IMR-90 (cell line): Measurements from ENCODE around the gene RTCB. TPM values are rescaled to one million over a fixed set of nuclear protein-coding genes. Genes with fewer than 3 reads are reported as not detected.

Experiments
- ATAC-seq: fragments of 200-7000 bp; cut with Tn5 transposase; 2 replicates; pipeline ENCODE4 v1.9.1; 2020; ENCODE audit warnings: low read depth, mild to moderate bottlenecking, moderate library complexity
- BruUV-seq: library from RNA; stranded (reverse); fragments of 400-500 nt; replicated peaks from 2 replicates; lab custom pipeline; 2021; lab: Mats Ljungman, UMichigan
- CTCF ChIA-PET: fragments of 300-600 bp; formaldehyde crosslinking; extraction: SDS; loops from one replicate; lab custom pipeline; 2021; ENCODE audit warnings: antibody characterized with exemption; lab: Yijun Ruan, JAX
- POLR2A ChIA-PET: fragments of 300-600 bp; sonication (Branson Sonifier 250); formaldehyde crosslinking; loops from one replicate; lab custom pipeline; 2022; ENCODE audit warnings: antibody characterized with exemption; ENCODE audit not compliant: unreplicated experiment; lab: Charles Lee
- DNase-seq: peaks from one replicate; pipeline ENCODE4 v3.0.0; 2013
- H2AFZ ChIP-seq: replicated peaks from 2 replicates; pipeline ENCODE3; 2013; ENCODE audit warnings: low read length, mild to moderate bottlenecking; ENCODE audit not compliant: poor library complexity
- H2AK5ac ChIP-seq: 2 replicates; pipeline ENCODE4 v1.6.1; 2013; ENCODE audit warnings: low read depth, low read length, inconsistent platforms
- H2AK9ac ChIP-seq: replicated peaks from 2 replicates; pipeline ENCODE3; 2013; ENCODE audit warnings: mild to moderate bottlenecking, low read depth, low read length, moderate library complexity; ENCODE audit not compliant: poor library complexity
- H2BK120ac ChIP-seq: 2 replicates; pipeline ENCODE4 v1.6.1; 2013; ENCODE audit warnings: low read depth, low read length, inconsistent platforms
- H2BK15ac ChIP-seq: 3 replicates; pipeline ENCODE4 v1.6.1; 2013; ENCODE audit warnings: low read depth, low read length, inconsistent platforms
- H2BK20ac ChIP-seq: 2 replicates; pipeline ENCODE4 v1.6.1; 2013; ENCODE audit warnings: low read depth, mild to moderate bottlenecking, inconsistent platforms, low read length, moderate library complexity
- H2BK5ac ChIP-seq: 2 replicates; pipeline ENCODE4 v1.6.1; 2013; ENCODE audit warnings: mild to moderate bottlenecking, low read depth, low read length, inconsistent platforms; ENCODE audit not compliant: poor library complexity, severe bottlenecking
- H3K14ac ChIP-seq: replicated peaks from 2 replicates; pipeline ENCODE4 v1.6.1; 2013; ENCODE audit warnings: low read depth, low read length, inconsistent platforms
- H3K18ac ChIP-seq: 2 replicates; pipeline ENCODE4 v1.6.1; 2013; ENCODE audit warnings: low read depth, low read length, control low read depth
- H3K23ac ChIP-seq: 2 replicates; pipeline ENCODE4 v1.6.1; 2013; ENCODE audit warnings: low read depth, low read length, inconsistent platforms
- H3K27ac ChIP-seq: 2 replicates; pipeline ENCODE4 v1.5.1; 2013; ENCODE audit warnings: mild to moderate bottlenecking, control low read depth, low read length; ENCODE audit not compliant: insufficient read depth
- H3K27me3 ChIP-seq: 2 replicates; pipeline ENCODE4 v1.6.1; 2013; ENCODE audit warnings: low read length; ENCODE audit not compliant: control insufficient read depth, insufficient read depth
- H3K36me3 ChIP-seq: 2 replicates; pipeline ENCODE4 v1.6.1; 2013; ENCODE audit warnings: low read length, mixed read lengths; ENCODE audit not compliant: control insufficient read depth, insufficient read depth
- H3K4ac ChIP-seq: 2 replicates; pipeline ENCODE4 v1.6.1; 2013; ENCODE audit warnings: low read depth, low read length, inconsistent platforms
- H3K4me1 ChIP-seq: 2 replicates; pipeline ENCODE4 v1.6.1; 2013; ENCODE audit warnings: low read length, mixed read lengths; ENCODE audit not compliant: control insufficient read depth, insufficient read depth
- H3K4me2 ChIP-seq: 2 replicates; pipeline ENCODE4 v1.6.1; 2013; ENCODE audit warnings: low read depth, mild to moderate bottlenecking, control low read depth, low read length, moderate library complexity
- H3K4me3 ChIP-seq: 2 replicates; pipeline ENCODE4 v1.5.1; 2013; ENCODE audit warnings: low read depth, mild to moderate bottlenecking, control low read depth, low read length, moderate library complexity; ENCODE audit not compliant: insufficient read depth
- H3K56ac ChIP-seq: 2 replicates; pipeline ENCODE4 v1.6.1; 2013; ENCODE audit warnings: low read length, inconsistent platforms; ENCODE audit not compliant: insufficient read depth; ENCODE audit errors: extremely low read depth
- H3K79me1 ChIP-seq, 2 experiments: 2 replicates each; pipeline ENCODE4 v1.6.1; 2013; ENCODE audit warnings: low read length in 2 of 2, inconsistent platforms in 1 of 2, low read depth in 1 of 2
- H3K9ac ChIP-seq: 2 replicates; pipeline ENCODE4 v1.6.1; 2013; ENCODE audit warnings: low read depth, low read length, control low read depth
- H3K9me1 ChIP-seq: 2 replicates; pipeline ENCODE4 v1.6.1; 2013; ENCODE audit warnings: low read length, inconsistent platforms; ENCODE audit not compliant: insufficient read depth
- H3K9me3 ChIP-seq: 2 replicates; pipeline ENCODE4 v1.6.1; 2013; ENCODE audit warnings: low read length; ENCODE audit not compliant: control insufficient read depth, insufficient read depth
- H4K20me1 ChIP-seq: 2 replicates; pipeline ENCODE4 v1.6.1; 2013; ENCODE audit warnings: low read length, inconsistent platforms; ENCODE audit not compliant: insufficient read depth
- H4K5ac ChIP-seq: 2 replicates; pipeline ENCODE4 v1.6.1; 2013; ENCODE audit warnings: mild to moderate bottlenecking, low read depth, low read length, control low read depth
- H4K8ac ChIP-seq, 2 experiments: 2 replicates each; pipeline ENCODE4 v1.6.1; 2013; ENCODE audit warnings: low read depth in 2 of 2, low read length in 2 of 2, control low read depth in 1 of 2, inconsistent platforms in 1 of 2
- H4K91ac ChIP-seq: 2 replicates; pipeline ENCODE4 v1.6.1; 2013; ENCODE audit warnings: low read depth, low read length, inconsistent platforms; ENCODE audit not compliant: insufficient read depth
- MAZ ChIP-seq: IDR thresholded peaks from 2 replicates; pipeline ENCODE4 v1.6.1; 2012; ENCODE audit warnings: low read depth, mild to moderate bottlenecking, low read length, improper control_type of control experiment, moderate library complexity, borderline replicate concordance
- MXI1 ChIP-seq: IDR thresholded peaks from 2 replicates; pipeline ENCODE4 v1.6.1; 2012; ENCODE audit warnings: low read depth, mild to moderate bottlenecking, low read length, moderate library complexity, borderline replicate concordance
- NFE2L2 ChIP-seq: fragments of 150-350 bp; IDR thresholded peaks from 2 replicates; pipeline ENCODE4 v1.6.1; 2016; ENCODE audit warnings: low read depth, mild to moderate bottlenecking, low read length
- RAD21 ChIP-seq: IDR thresholded peaks from 2 replicates; pipeline ENCODE4 v1.6.1; 2012; ENCODE audit warnings: low read length, improper control_type of control experiment
- RCOR1 ChIP-seq: IDR thresholded peaks from 2 replicates; pipeline ENCODE4 v1.6.1; 2012; ENCODE audit warnings: mild to moderate bottlenecking, low read length, improper control_type of control experiment; ENCODE audit not compliant: insufficient replicate concordance
- RFX5 ChIP-seq: IDR thresholded peaks from 2 replicates; pipeline ENCODE4 v1.8.0; 2012; ENCODE audit warnings: low read depth, mild to moderate bottlenecking, low read length, moderate library complexity
- USF2 ChIP-seq: fragments of 150-350 bp; IDR thresholded peaks from 2 replicates; pipeline ENCODE4 v1.6.1; 2017; ENCODE audit warnings: mild to moderate bottlenecking, antibody characterized with exemption, low read length, low read depth
- WGBS, 2 experiments: methylation state at CpG; one replicate each; pipeline versions ENCODE4 v1.1.5 to v1.1.7; 2013; ENCODE audit warnings: missing lambda C conversion rate in 2 of 2; ENCODE audit not compliant: insufficient read length in 1 of 2; ENCODE audit errors: extremely low coverage in 2 of 2; 5-methylcytosine and 5-hydroxymethylcytosine counted together
- dilution Hi-C: fragments of 300-500 bp; cut with HindIII; formaldehyde crosslinking; loops from one replicate; pipeline ENCODE4 v1.14.3; 2018; ENCODE audit warnings: low sequenced_read_pairs; ENCODE audit not compliant: unreplicated experiment
- in situ Hi-C: fragments of 300-500 bp; cut with MboI; formaldehyde crosslinking; loops from 3 replicates; pipeline ENCODE4 v1.14.3; 2019; ENCODE audit warnings: low sequenced_read_pairs, inconsistent platforms, mixed read lengths
- intact Hi-C: fragments of 100-400 bp; cut with micrococcal nuclease; formaldehyde crosslinking; loops from 2 replicates; pipeline ENCODE4 v1.10.0; 2022
- polyA plus RNA-seq, 3 experiments: library from polyadenylated mRNA; depleted of rRNA; stranded (reverse); fragments of >200 nt; gene quantifications; 2 replicates each; pipeline ENCODE4 v1.2.3, GENCODE V29; 2012; ENCODE audit warnings: low replicate concordance in 1 of 3
- total RNA-seq: library from RNA; depleted of rRNA; stranded (reverse); fragments of >200 nt; gene quantifications from 2 replicates; pipeline ENCODE4 v1.2.3, GENCODE V29; 2012
- TF ChIP-seq, protein P1 (sequence below): fragments of 150-350 bp; IDR thresholded peaks from 2 replicates; pipeline ENCODE4 v1.6.1; 2016; ENCODE audit warnings: low read depth, mild to moderate bottlenecking, low read length, moderate library complexity, borderline replicate concordance
- TF ChIP-seq, protein P2 (sequence below): conservative IDR thresholded peaks from 2 replicates; pipeline ENCODE4 v1.5.1; 2012; ENCODE audit warnings: mild to moderate bottlenecking, low read depth, low read length, improper control_type of control experiment

Gene RTCB
- total and polyA plus RNA-seq, 2 of the 4 experiments (the other 2 are of a cell fraction): 115 to 213 TPM

GRCh38 chr22:32376681-32377080 lies 35.4 kb downstream of the RTCB start:
- Histone ChIP-seq H2AFZ (no peak overlapping the region), H3K23ac (no peak overlapping the region), H2BK5ac (no peak overlapping the region), H3K18ac (no peak overlapping the region), H4K91ac (no peak overlapping the region), H3K9me3 (no peaks in the 10 kb centered on the region), H4K20me1 (no peaks in the 10 kb centered on the region; the same call in 1 of the 2 replicates), H4K5ac (no peak overlapping the region), H3K79me1 (no peaks in the 10 kb centered on the region), H3K27ac (no peak overlapping the region), H3K9me1 (0 out of 2 replicates have a peak, but pooled peaks cover 4% of the 10 kb centered on the region), H3K56ac (no peak overlapping the region), H3K4ac (no peak overlapping the region), H3K14ac (no peak overlapping the region), H2BK20ac (no peak overlapping the region), H4K8ac (no peak overlapping the region), H2BK120ac (no peak overlapping the region), H2AK9ac (no peak overlapping the region), H3K4me2 (no peak overlapping the region), H3K27me3 (no peaks in the 10 kb centered on the region), H3K4me3 (no peak overlapping the region), H3K4me1 (no peaks in the 10 kb centered on the region), H2AK5ac (no peak overlapping the region), H2BK15ac (no peak overlapping the region), H3K36me3 (no peaks in the 10 kb centered on the region), H3K9ac (no peak overlapping the region)
- BruUV-seq: no TSS peak
- ChIA-PET POLR2A (no interaction called here), CTCF (no interaction called here)
- WGBS, 2 experiments: 86% methylated on average over 3 of the region's 5 CpGs; no CpG with 5 or more reads in 1 of the 2 experiments
- in situ Hi-C loops: no loop called here
- intact Hi-C loops: no loop called here
- TF ChIP-seq RFX5 (no peak), MAZ (no peak), RCOR1 (no peak), MXI1 (no peak), NFE2L2 (no peak), RAD21 (no peak), USF2 (no peak)
- TF ChIP-seq, protein P1, sequence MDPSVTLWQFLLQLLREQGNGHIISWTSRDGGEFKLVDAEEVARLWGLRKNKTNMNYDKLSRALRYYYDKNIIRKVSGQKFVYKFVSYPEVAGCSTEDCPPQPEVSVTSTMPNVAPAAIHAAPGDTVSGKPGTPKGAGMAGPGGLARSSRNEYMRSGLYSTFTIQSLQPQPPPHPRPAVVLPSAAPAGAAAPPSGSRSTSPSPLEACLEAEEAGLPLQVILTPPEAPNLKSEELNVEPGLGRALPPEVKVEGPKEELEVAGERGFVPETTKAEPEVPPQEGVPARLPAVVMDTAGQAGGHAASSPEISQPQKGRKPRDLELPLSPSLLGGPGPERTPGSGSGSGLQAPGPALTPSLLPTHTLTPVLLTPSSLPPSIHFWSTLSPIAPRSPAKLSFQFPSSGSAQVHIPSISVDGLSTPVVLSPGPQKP: no peak
- TF ChIP-seq, protein P2, sequence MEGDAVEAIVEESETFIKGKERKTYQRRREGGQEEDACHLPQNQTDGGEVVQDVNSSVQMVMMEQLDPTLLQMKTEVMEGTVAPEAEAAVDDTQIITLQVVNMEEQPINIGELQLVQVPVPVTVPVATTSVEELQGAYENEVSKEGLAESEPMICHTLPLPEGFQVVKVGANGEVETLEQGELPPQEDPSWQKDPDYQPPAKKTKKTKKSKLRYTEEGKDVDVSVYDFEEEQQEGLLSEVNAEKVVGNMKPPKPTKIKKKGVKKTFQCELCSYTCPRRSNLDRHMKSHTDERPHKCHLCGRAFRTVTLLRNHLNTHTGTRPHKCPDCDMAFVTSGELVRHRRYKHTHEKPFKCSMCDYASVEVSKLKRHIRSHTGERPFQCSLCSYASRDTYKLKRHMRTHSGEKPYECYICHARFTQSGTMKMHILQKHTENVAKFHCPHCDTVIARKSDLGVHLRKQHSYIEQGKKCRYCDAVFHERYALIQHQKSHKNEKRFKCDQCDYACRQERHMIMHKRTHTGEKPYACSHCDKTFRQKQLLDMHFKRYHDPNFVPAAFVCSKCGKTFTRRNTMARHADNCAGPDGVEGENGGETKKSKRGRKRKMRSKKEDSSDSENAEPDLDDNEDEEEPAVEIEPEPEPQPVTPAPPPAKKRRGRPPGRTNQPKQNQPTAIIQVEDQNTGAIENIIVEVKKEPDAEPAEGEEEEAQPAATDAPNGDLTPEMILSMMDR: no peak
- DNase-seq (no peak), ATAC-seq (no peak)
- dilution Hi-C loops: no loop called here
